WTC11 (cell line): ENCODE data around the gene SARDH.

ENCODE experiments used
- NR2C2 ChIP-seq: sonication (generic); formaldehyde crosslinking; IDR thresholded peaks from 2 replicates; pipeline ENCODE4 v1.8.0; 2022; ENCODE audit warnings: mild to moderate bottlenecking, missing genetic modification reagents
- TF ChIP-seq, protein P1 (sequence below): fragments of 200-600 bp; IDR thresholded peaks from 2 replicates; pipeline ENCODE4 v1.8.0; 2022; ENCODE audit warnings: antibody characterized with exemption

DNA sequence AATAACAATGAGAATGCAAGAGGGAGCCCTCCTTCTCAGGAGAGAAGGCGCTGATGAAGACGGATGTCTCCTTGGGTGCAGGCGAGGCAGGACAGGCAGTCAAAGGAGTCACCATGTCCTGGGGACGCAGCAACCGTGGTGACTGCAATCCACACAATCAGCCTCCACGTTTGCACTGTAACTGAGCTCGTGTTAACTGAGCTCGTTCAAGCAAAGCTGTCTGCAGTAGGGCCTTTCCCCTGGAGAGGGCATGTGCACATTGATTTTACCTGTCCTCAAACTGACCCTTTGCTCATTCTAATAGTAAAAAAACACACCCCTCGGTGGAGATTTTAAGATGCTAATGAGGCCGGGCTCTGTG lies 2.8 kb downstream of the SARDH start:
- no peak for TF ChIP-seq NR2C2
- TF ChIP-seq, protein P1, sequence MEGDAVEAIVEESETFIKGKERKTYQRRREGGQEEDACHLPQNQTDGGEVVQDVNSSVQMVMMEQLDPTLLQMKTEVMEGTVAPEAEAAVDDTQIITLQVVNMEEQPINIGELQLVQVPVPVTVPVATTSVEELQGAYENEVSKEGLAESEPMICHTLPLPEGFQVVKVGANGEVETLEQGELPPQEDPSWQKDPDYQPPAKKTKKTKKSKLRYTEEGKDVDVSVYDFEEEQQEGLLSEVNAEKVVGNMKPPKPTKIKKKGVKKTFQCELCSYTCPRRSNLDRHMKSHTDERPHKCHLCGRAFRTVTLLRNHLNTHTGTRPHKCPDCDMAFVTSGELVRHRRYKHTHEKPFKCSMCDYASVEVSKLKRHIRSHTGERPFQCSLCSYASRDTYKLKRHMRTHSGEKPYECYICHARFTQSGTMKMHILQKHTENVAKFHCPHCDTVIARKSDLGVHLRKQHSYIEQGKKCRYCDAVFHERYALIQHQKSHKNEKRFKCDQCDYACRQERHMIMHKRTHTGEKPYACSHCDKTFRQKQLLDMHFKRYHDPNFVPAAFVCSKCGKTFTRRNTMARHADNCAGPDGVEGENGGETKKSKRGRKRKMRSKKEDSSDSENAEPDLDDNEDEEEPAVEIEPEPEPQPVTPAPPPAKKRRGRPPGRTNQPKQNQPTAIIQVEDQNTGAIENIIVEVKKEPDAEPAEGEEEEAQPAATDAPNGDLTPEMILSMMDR = no peak
